Activated CD4-positive, CD25-positive, alpha-beta regulatory T cell (primary cell): ENCODE data around the gene RGS7.
"Not testable (repeated sequence)": the region's sequence is repeated elsewhere in the genome, so short reads cannot be mapped to it uniquely, and the experiment has no call there.

ENCODE experiments used
- DNase-seq, 4 experiments: peaks; one replicate each; lab custom pipeline; 2025; lab: John Stamatoyannopoulos, UW

Gene RGS7

GRCh38 chr1:240912821-240913220 is 444.2 kb downstream of the RGS7 start:
- no peak for DNase-seq

- no peak for DNase-seq
These were observed 447.1 kb downstream of the RGS7 start for GRCh38 chr1:240909701-240910457.

GRCh38 chr1:240906477-240906876 is 450.5 kb downstream of the RGS7 start:
- DNase-seq, result no peak

- DNase-seq, result no peak
These were observed 451.7 kb downstream of the RGS7 start for GRCh38 chr1:240905225-240905765.

- DNase-seq, result not testable (repeated sequence)
These were observed 461.6 kb downstream of the RGS7 start for GRCh38 chr1:240895424-240895823.

- no peak for DNase-seq
These were observed 468.3 kb downstream of the RGS7 start for GRCh38 chr1:240888787-240889048.

- no peak for DNase-seq
These were observed 468.8 kb downstream of the RGS7 start for GRCh38 chr1:240888039-240888786.

GRCh38 chr1:240883490-240883889 is 473.5 kb downstream of the RGS7 start:
- DNase-seq, result no peak

- not testable (repeated sequence) for DNase-seq
These were observed 474.2 kb downstream of the RGS7 start for GRCh38 chr1:240882656-240883308.

GRCh38 chr1:240878631-240879030 is 478.4 kb downstream of the RGS7 start:
- DNase-seq, result no peak

GRCh38 chr1:240877605-240878004 is 479.4 kb downstream of the RGS7 start:
- DNase-seq, result no peak

- DNase-seq, result no peak
These were observed 480.9 kb downstream of the RGS7 start for GRCh38 chr1:240876071-240876470.

GRCh38 chr1:240869071-240869470 is 487.9 kb downstream of the RGS7 start:
- DNase-seq, result no peak

- DNase-seq, result no peak
These were observed 490.3 kb downstream of the RGS7 start for GRCh38 chr1:240866724-240867123.

- no peak for DNase-seq
These were observed 497.0 kb downstream of the RGS7 start for GRCh38 chr1:240860023-240860422.

GRCh38 chr1:240854367-240854766 is 502.6 kb downstream of the RGS7 start:
- DNase-seq, result no peak

GRCh38 chr1:240847325-240847724 is 509.7 kb downstream of the RGS7 start:
- DNase-seq, result no peak

GRCh38 chr1:240844486-240844885 is 512.5 kb downstream of the RGS7 start:
- DNase-seq, result no peak

- no peak for DNase-seq
These were observed 513.2 kb downstream of the RGS7 start for GRCh38 chr1:240843798-240844197.

- DNase-seq, result no peak
These were observed 520.7 kb downstream of the RGS7 start for GRCh38 chr1:240836271-240836670.

- no peak for DNase-seq
These were observed 521.7 kb downstream of the RGS7 start for GRCh38 chr1:240835291-240835690.

GRCh38 chr1:240833075-240833474 is 523.9 kb downstream of the RGS7 start:
- no peak for DNase-seq

- DNase-seq, result no peak
These were observed 525.1 kb downstream of the RGS7 start for GRCh38 chr1:240831922-240832321.
